DOHH2 (cell line): ENCODE results near the gene MB.

Experiments
- H3F3A ChIP-seq: fragments of 200-600 bp; sonication (generic), shearing (Covaris generic); 2 replicates; pipeline ENCODE4 v1.6.0; 2016; ENCODE audit warnings: antibody characterized with exemption, mild to moderate bottlenecking; ENCODE audit not compliant: control insufficient read depth, insufficient read depth
- H3K27ac ChIP-seq: fragments of 200-600 bp; sonication (generic); 2 replicates; pipeline ENCODE4 v1.5.1; 2014; ENCODE audit warnings: low read depth, mild to moderate bottlenecking, low read length, moderate library complexity
- H3K27me3 ChIP-seq: fragments of 200-600 bp; sonication (generic); 2 replicates; pipeline ENCODE4 v1.6.1; 2014; ENCODE audit warnings: mild to moderate bottlenecking, low read length, mixed read lengths; ENCODE audit not compliant: control insufficient read depth
- H3K36me3 ChIP-seq: fragments of 200-600 bp; sonication (generic); 2 replicates; pipeline ENCODE4 v1.6.1; 2014; ENCODE audit warnings: mild to moderate bottlenecking, low read length, moderate library complexity, mixed read lengths; ENCODE audit not compliant: control insufficient read depth
- H3K4me1 ChIP-seq: fragments of 200-600 bp; sonication (generic); 2 replicates; pipeline ENCODE4 v1.6.1; 2014; ENCODE audit warnings: mild to moderate bottlenecking, low read length, mixed read lengths; ENCODE audit not compliant: control insufficient read depth
- H3K4me2 ChIP-seq: fragments of 200-600 bp; sonication (generic); 2 replicates; pipeline ENCODE4 v1.6.0; 2014; ENCODE audit warnings: mild to moderate bottlenecking, low read length, moderate library complexity
- H3K4me3 ChIP-seq: fragments of 200-600 bp; sonication (generic); 2 replicates; pipeline ENCODE4 v1.5.1; 2014; ENCODE audit warnings: mild to moderate bottlenecking, low read length, mixed read lengths
- H3K79me2 ChIP-seq: fragments of 200-600 bp; sonication (generic); 2 replicates; pipeline ENCODE4 v1.6.1; 2014; ENCODE audit warnings: mild to moderate bottlenecking, low read length, mixed read lengths; ENCODE audit not compliant: control insufficient read depth
- H3K9me2 ChIP-seq: fragments of 200-600 bp; sonication (generic); replicated peaks from 2 replicates; pipeline ENCODE4 v1.6.1; 2014; ENCODE audit warnings: mild to moderate bottlenecking, low read length, mixed read lengths; ENCODE audit not compliant: control insufficient read depth
- H3K9me3 ChIP-seq: fragments of 200-600 bp; sonication (generic); 2 replicates; pipeline ENCODE4 v1.6.1; 2014; ENCODE audit warnings: antibody characterized with exemption, low read length, mixed read lengths; ENCODE audit not compliant: control insufficient read depth, insufficient read depth
- H4K20me1 ChIP-seq: fragments of 200-600 bp; sonication (generic); 2 replicates; pipeline ENCODE4 v1.6.0; 2014; ENCODE audit warnings: low read depth, mild to moderate bottlenecking, antibody characterized with exemption, low read length, moderate library complexity; ENCODE audit not compliant: control insufficient read depth, insufficient read depth
- EZH2phosphoT487 ChIP-seq: fragments of 200-600 bp; sonication (generic); IDR thresholded peaks from 2 replicates; pipeline ENCODE4 v1.6.1; 2017; ENCODE audit warnings: borderline replicate concordance, mild to moderate bottlenecking, antibody characterized with exemption, low read length, moderate library complexity, mixed read lengths
- TF ChIP-seq, protein P1 (sequence below): fragments of 200-600 bp; sonication (generic); IDR thresholded peaks from one replicate; pipeline ENCODE4 v1.5.1; 2014; ENCODE audit warnings: antibody characterized with exemption, mild to moderate bottlenecking, low read depth, low read length; ENCODE audit not compliant: poor library complexity, severe bottlenecking

The MB gene

GRCh38 chr22:35561796-35562526 is 55.2 kb downstream of the MB start:
- no peaks in the 10 kb centered on the region for H4K20me1 ChIP-seq
- H3K9me2 ChIP-seq = no peaks in the 10 kb centered on the region
- H3K36me3 ChIP-seq = no peaks in the 10 kb centered on the region
- H3K79me2 ChIP-seq = no peaks in the 10 kb centered on the region
- H3K9me3 ChIP-seq = peaks cover 3% of the 10 kb centered on the region; the same call in 1 of the 2 replicates
- H3K27ac ChIP-seq = no peak overlapping the region
- no peak overlapping the region for H3K4me3 ChIP-seq
- H3K4me1 ChIP-seq = no peaks in the 10 kb centered on the region
- peaks cover 23% of the 10 kb centered on the region for H3K27me3 ChIP-seq
- no peaks in the 10 kb centered on the region for H3F3A ChIP-seq
- no peak for TF ChIP-seq EZH2phosphoT487
- TF ChIP-seq, protein P1, sequence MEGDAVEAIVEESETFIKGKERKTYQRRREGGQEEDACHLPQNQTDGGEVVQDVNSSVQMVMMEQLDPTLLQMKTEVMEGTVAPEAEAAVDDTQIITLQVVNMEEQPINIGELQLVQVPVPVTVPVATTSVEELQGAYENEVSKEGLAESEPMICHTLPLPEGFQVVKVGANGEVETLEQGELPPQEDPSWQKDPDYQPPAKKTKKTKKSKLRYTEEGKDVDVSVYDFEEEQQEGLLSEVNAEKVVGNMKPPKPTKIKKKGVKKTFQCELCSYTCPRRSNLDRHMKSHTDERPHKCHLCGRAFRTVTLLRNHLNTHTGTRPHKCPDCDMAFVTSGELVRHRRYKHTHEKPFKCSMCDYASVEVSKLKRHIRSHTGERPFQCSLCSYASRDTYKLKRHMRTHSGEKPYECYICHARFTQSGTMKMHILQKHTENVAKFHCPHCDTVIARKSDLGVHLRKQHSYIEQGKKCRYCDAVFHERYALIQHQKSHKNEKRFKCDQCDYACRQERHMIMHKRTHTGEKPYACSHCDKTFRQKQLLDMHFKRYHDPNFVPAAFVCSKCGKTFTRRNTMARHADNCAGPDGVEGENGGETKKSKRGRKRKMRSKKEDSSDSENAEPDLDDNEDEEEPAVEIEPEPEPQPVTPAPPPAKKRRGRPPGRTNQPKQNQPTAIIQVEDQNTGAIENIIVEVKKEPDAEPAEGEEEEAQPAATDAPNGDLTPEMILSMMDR = no peak
- no peak overlapping the region for H3K4me2 ChIP-seq

DNA sequence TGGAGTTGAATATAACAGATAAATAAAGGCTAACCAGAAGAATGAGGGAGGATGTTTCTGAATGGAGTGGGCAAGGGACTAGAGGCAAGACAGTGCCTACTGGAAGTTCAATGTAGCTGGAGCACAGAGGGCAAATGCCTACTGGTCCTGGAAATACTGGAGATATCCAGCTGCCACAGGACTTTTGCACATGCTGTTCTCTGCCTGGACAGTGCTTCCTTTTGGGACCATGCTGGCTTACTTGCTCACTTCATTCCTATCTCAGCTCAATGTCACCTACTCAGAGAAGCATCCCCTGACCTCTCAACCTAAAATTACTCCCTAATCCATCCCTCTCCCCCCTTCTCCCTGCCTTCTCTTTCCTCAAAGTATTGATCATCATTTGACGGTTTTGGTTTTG is 56.3 kb downstream of the MB start:
- H3K27ac ChIP-seq = no peak overlapping the region
- H3K27me3 ChIP-seq = peaks cover 28% of the 10 kb centered on the region
- no peaks in the 10 kb centered on the region for H3K79me2 ChIP-seq
- peaks cover 3% of the 10 kb centered on the region; the same call in 1 of the 2 replicates for H3K9me3 ChIP-seq
- no peaks in the 10 kb centered on the region for H4K20me1 ChIP-seq
- H3K4me1 ChIP-seq = no peaks in the 10 kb centered on the region
- TF ChIP-seq, protein P1 = no peak
- TF ChIP-seq EZH2phosphoT487 = no peak
- no peak overlapping the region for H3K4me2 ChIP-seq
- no peaks in the 10 kb centered on the region for H3F3A ChIP-seq
- H3K9me2 ChIP-seq = no peaks in the 10 kb centered on the region
- no peaks in the 10 kb centered on the region for H3K36me3 ChIP-seq
- H3K4me3 ChIP-seq = no peak overlapping the region

DNA sequence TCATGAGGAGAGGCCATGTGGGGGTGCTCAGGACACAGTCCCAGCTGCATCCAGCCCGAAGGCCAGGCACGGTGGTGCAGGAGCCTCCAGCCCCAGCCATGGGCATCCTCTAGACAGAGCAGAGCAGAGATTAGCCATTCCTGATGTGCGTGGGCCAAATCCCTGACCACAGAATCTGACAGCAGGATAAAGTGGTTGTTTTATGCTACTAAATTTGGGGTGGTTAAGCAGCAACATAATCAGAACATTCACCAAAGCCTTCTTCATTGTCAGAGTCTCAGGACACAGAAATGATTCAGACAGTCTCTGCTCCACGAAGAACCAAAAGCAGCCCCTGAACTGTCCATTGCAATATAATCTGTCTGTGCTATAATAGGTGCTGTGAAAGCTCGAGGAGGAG is 56.8 kb downstream of the MB start:
- no peak for TF ChIP-seq EZH2phosphoT487
- TF ChIP-seq, protein P1 = no peak
- H3K27me3 ChIP-seq = peaks cover 28% of the 10 kb centered on the region
- no peak overlapping the region for H3K4me2 ChIP-seq
- H3K4me3 ChIP-seq = no peak overlapping the region
- H3F3A ChIP-seq = no peaks in the 10 kb centered on the region
- H3K79me2 ChIP-seq = no peaks in the 10 kb centered on the region
- no peaks in the 10 kb centered on the region for H3K4me1 ChIP-seq
- peaks cover 3% of the 10 kb centered on the region; the same call in 1 of the 2 replicates for H3K9me3 ChIP-seq
- H3K27ac ChIP-seq = no peak overlapping the region
- no peaks in the 10 kb centered on the region for H4K20me1 ChIP-seq
- H3K36me3 ChIP-seq = no peaks in the 10 kb centered on the region
- no peaks in the 10 kb centered on the region for H3K9me2 ChIP-seq
